HL-60 (cell line): ENCODE measurements around the gene MYH10.
A peak's percentile ranks its signal among the peaks of the same experiment; 100 is the strongest.

Experiments
- DNase-seq, 2 experiments: peaks; one replicate each; pipeline ENCODE4 v3.0.0-alpha.2; 2010 to 2020; ENCODE audit warnings: low read depth in 1 of 2, low spot score in 1 of 2
- H3K27ac ChIP-seq: fragments of 250-450 bp; sonication (Bioruptor Pico); replicated peaks from 2 replicates; pipeline ENCODE4 v1.5.1; 2020; ENCODE audit warnings: mild to moderate bottlenecking, moderate library complexity
- H3K27me3 ChIP-seq: fragments of 250-450 bp; sonication (Bioruptor Pico); 2 replicates; pipeline ENCODE4 v1.5.1; 2021; ENCODE audit warnings: mild to moderate bottlenecking, moderate library complexity; ENCODE audit not compliant: insufficient read depth, poor library complexity, severe bottlenecking
- H3K4me3 ChIP-seq: replicated peaks from 2 replicates; pipeline ENCODE4 v1.5.1; 2011; ENCODE audit warnings: mild to moderate bottlenecking, control low read depth, low read length; ENCODE audit not compliant: insufficient read depth
- GABPA ChIP-seq: IDR thresholded peaks from 2 replicates; pipeline ENCODE4 v1.6.1; 2012; ENCODE audit warnings: low read depth
- POLR2AphosphoS5 ChIP-seq: IDR thresholded peaks from 2 replicates; pipeline ENCODE4 v1.6.1; 2012; ENCODE audit warnings: low read depth
- SPI1 ChIP-seq: IDR thresholded peaks from 2 replicates; pipeline ENCODE4 v1.6.1; 2012; ENCODE audit warnings: low read depth, mild to moderate bottlenecking, borderline replicate concordance
- TF ChIP-seq, protein P1 (sequence below): IDR thresholded peaks from 2 replicates; pipeline ENCODE4 v1.6.1; 2012; ENCODE audit warnings: low read depth; ENCODE audit not compliant: insufficient replicate concordance
- TF ChIP-seq, protein P2 (sequence below): IDR thresholded peaks from one replicate; pipeline ENCODE4 v1.5.1; 2011; ENCODE audit warnings: low read length, control low read depth, inconsistent platforms; ENCODE audit not compliant: insufficient read depth

MYH10 gene

DNA sequence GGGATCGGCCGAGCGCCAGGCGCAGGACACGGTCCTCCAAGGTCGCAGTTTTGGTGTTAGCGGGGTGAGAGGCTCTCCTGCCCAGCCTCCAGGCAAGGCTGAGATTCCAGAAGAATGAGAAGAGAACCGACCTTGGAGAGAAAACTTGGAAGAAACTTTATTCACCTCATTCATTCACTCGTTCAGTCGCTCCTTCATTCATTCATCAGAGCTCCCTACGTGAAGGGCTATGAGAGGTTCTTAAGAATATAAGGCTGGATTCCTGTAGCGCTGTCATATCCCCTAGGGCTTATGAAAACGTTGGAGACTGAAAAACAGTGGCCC, 991 bp upstream of the MYH10 start:
- no peak for TF ChIP-seq POLR2AphosphoS5
- TF ChIP-seq SPI1, result no peak
- no peak for TF ChIP-seq GABPA
- TF ChIP-seq, protein P1, sequence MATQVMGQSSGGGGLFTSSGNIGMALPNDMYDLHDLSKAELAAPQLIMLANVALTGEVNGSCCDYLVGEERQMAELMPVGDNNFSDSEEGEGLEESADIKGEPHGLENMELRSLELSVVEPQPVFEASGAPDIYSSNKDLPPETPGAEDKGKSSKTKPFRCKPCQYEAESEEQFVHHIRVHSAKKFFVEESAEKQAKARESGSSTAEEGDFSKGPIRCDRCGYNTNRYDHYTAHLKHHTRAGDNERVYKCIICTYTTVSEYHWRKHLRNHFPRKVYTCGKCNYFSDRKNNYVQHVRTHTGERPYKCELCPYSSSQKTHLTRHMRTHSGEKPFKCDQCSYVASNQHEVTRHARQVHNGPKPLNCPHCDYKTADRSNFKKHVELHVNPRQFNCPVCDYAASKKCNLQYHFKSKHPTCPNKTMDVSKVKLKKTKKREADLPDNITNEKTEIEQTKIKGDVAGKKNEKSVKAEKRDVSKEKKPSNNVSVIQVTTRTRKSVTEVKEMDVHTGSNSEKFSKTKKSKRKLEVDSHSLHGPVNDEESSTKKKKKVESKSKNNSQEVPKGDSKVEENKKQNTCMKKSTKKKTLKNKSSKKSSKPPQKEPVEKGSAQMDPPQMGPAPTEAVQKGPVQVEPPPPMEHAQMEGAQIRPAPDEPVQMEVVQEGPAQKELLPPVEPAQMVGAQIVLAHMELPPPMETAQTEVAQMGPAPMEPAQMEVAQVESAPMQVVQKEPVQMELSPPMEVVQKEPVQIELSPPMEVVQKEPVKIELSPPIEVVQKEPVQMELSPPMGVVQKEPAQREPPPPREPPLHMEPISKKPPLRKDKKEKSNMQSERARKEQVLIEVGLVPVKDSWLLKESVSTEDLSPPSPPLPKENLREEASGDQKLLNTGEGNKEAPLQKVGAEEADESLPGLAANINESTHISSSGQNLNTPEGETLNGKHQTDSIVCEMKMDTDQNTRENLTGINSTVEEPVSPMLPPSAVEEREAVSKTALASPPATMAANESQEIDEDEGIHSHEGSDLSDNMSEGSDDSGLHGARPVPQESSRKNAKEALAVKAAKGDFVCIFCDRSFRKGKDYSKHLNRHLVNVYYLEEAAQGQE, result no peak
- TF ChIP-seq, protein P2, sequence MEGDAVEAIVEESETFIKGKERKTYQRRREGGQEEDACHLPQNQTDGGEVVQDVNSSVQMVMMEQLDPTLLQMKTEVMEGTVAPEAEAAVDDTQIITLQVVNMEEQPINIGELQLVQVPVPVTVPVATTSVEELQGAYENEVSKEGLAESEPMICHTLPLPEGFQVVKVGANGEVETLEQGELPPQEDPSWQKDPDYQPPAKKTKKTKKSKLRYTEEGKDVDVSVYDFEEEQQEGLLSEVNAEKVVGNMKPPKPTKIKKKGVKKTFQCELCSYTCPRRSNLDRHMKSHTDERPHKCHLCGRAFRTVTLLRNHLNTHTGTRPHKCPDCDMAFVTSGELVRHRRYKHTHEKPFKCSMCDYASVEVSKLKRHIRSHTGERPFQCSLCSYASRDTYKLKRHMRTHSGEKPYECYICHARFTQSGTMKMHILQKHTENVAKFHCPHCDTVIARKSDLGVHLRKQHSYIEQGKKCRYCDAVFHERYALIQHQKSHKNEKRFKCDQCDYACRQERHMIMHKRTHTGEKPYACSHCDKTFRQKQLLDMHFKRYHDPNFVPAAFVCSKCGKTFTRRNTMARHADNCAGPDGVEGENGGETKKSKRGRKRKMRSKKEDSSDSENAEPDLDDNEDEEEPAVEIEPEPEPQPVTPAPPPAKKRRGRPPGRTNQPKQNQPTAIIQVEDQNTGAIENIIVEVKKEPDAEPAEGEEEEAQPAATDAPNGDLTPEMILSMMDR, result no peak
- Histone ChIP-seq H3K4me3 (peak overlapping the region; percentile 53), H3K27me3 (peaks cover 13% of the 10 kb centered on the region), H3K27ac (no peak overlapping the region)
- DNase-seq, result no peak

DNA sequence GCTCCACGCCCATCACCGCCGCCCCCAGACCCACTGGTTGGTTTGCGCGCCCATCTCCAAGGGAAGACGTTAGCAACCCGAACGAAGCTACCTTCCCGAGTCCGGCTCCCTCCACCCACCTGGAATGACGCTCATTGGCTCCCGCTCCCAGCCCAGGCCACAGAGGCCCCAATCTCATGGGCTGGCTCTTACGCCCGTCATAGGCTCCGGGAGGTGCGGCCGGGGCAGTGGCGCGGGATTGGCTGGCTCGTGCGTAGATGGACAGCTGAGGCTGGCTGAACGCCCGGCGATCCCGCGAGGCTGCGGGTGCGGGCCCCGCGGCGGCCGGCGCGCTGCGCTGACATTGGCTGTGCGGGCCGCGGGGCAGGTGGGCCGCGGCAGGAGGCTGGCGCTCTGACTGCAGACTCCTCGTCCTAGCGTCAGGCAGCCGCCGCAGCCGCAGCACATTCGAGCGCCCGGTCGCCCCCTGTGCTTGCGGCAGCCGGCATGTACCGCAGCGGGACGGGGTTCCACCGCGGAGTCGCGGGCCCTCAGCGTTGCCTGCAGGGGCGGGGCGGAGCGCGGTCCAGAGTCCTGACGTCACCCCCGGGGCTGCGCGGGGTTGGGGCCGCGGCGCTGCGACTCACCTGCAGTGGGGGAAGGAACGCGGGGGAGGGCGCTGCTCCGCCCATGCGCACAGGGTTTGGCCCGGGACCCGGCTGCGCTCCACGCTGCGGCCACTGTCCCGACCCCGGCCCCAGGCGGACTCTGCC, 453 bp upstream of the MYH10 start:
- Histone ChIP-seq H3K27ac (no peak overlapping the region), H3K4me3 (peak overlapping the region; percentile 53), H3K27me3 (peaks cover 13% of the 10 kb centered on the region)
- DNase-seq, result peak; percentile 72 to 85
- no peak for TF ChIP-seq SPI1

- Histone ChIP-seq H3K4me3 (no peak overlapping the region), H3K27ac (no peak overlapping the region), H3K27me3 (peaks cover 13% of the 10 kb centered on the region)
- TF ChIP-seq, protein P1, result no peak
- TF ChIP-seq SPI1, result no peak
- no peak for TF ChIP-seq GABPA
- TF ChIP-seq, protein P2, result no peak
- no peak for TF ChIP-seq POLR2AphosphoS5
- no peak for DNase-seq
Measured at GRCh38 chr17:8629371-8630226, 926 bp downstream of the MYH10 start.

- H3K27ac ChIP-seq, result no peak overlapping the region
- TF ChIP-seq POLR2AphosphoS5 (no peak), GABPA (no peak), SPI1 (no peak)
- TF ChIP-seq, protein P2, result no peak
- TF ChIP-seq, protein P1, result no peak
- no peak for DNase-seq
- no peak overlapping the region for H3K4me3 ChIP-seq
- peaks cover 13% of the 10 kb centered on the region for H3K27me3 ChIP-seq
Measured at GRCh38 chr17:8628609-8629169, 1.8 kb downstream of the MYH10 start.
